Adrenal gland (tissue), 5 donors: ENCODE data around the gene CDC42EP4.

Source experiments
- CTCF ChIP-seq, 6 experiments: fragments of 450-650 bp in 4 of 6; fragments of 200-600 bp in 2 of 6; sonication (generic) in 1 of 6; IDR thresholded peaks; 1 replicate in 5 of 6; 2 replicates in 1 of 6; pipeline versions ENCODE4 v1.5.1 to v1.8.0; 2016 to 2021; ENCODE audit warnings: antibody characterized with exemption in 6 of 6, mild to moderate bottlenecking in 2 of 6, moderate library complexity in 1 of 6
- POLR2A ChIP-seq, 2 donors: fragments of 450-650 bp; IDR thresholded peaks; one replicate each; pipeline ENCODE4 v1.6.1; 2017; ENCODE audit warnings: antibody characterized with exemption in 2 of 2, mild to moderate bottlenecking in 2 of 2, moderate library complexity in 1 of 2
- donor health status: DM: no; HTN: no; CAD: no.

- TF ChIP-seq CTCF (IDR thresholded peaks at IDR 0.05) (no peak), POLR2A (IDR thresholded peaks at IDR 0.05) (no peak)
These were observed 39.1 kb upstream of the CDC42EP4 start for GRCh38 chr17:73350864-73351263.
